22Rv1 (cell line): ENCODE data around the gene VRK1.

ENCODE experiments used
- H3K27ac ChIP-seq: fragments of 450-650 bp; 2 replicates; pipeline ENCODE4 v1.5.1; 2017
- ZFX ChIP-seq: fragments of 450-650 bp; IDR thresholded peaks from 2 replicates; pipeline ENCODE4 v1.6.1; 2017; ENCODE audit warnings: antibody characterized with exemption, borderline replicate concordance
- TF ChIP-seq, protein P1 (sequence below): fragments of 450-650 bp; IDR thresholded peaks from 2 replicates; pipeline ENCODE4 v1.5.1; 2017; ENCODE audit warnings: mild to moderate bottlenecking

VRK1 gene

DNA sequence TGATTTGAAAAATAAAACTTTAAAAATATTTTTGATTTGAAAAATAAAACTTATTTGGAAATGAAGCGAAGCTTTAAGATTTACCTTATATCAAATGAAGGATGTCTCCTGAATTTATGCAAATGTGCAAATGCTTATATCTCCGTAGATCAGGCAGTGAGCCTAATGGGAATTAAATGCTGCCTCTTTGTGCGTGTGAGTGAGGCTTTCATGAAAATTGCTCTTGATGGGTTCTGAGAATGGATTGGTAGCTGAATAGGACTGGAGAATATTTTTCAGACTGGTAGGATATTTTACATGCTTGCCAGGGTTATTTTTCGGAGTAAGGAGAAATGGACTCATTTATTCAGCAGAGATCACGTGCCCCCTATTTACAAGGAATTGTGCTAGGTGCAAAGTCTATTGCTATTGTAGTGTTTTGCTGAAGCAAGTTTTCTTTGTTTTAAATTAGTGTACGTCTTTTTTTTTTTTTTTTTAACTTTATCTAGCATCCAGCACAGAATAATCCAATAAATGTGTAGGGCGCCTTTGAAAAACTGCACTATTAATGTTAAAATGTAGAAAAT, 2.4 kb downstream of the VRK1 start:
- no peak overlapping the region for H3K27ac ChIP-seq
- TF ChIP-seq, protein P1, sequence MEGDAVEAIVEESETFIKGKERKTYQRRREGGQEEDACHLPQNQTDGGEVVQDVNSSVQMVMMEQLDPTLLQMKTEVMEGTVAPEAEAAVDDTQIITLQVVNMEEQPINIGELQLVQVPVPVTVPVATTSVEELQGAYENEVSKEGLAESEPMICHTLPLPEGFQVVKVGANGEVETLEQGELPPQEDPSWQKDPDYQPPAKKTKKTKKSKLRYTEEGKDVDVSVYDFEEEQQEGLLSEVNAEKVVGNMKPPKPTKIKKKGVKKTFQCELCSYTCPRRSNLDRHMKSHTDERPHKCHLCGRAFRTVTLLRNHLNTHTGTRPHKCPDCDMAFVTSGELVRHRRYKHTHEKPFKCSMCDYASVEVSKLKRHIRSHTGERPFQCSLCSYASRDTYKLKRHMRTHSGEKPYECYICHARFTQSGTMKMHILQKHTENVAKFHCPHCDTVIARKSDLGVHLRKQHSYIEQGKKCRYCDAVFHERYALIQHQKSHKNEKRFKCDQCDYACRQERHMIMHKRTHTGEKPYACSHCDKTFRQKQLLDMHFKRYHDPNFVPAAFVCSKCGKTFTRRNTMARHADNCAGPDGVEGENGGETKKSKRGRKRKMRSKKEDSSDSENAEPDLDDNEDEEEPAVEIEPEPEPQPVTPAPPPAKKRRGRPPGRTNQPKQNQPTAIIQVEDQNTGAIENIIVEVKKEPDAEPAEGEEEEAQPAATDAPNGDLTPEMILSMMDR = no peak
- TF ChIP-seq ZFX = no peak

DNA sequence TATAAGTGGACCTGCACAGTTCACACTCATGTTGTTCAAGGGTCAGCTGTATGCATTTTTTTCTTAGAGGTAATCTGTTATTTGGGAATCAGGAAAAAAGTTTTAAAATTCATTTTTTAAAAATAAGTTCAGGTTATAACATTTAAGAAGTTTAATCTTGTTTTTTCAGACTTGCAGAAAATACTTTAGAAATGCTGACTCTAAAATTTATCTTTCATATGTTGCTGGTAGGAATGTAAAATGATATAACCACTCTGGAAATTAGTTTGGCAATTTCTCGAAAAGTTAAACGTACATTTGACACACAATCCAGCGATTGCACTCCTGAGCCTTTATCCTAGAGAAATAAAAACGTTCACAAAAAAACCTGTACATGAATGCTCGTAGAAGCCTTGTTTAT, 4.7 kb downstream of the VRK1 start:
- no peak overlapping the region for H3K27ac ChIP-seq
- no peak for TF ChIP-seq ZFX
- TF ChIP-seq, protein P1 = no peak

DNA sequence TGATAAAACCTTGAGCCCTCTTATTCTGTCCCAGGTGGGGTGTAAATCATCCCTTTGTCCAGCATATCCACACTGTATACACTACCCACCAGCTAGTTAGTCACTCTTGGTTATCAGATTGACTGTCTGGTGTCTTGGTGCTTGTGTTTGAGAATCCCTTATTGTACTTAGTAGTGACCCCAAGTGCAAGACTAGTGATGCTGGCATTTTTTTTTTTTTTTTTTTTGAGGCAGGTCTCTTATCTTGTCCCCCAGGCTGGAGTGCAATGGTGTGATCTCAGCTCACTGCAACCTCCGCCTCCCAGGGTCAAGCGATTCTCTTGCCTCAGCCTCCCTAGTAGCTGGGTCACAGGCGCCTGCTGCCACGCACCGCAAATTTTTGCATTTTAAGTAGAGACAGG, 5.8 kb downstream of the VRK1 start:
- TF ChIP-seq, protein P1 = no peak
- TF ChIP-seq ZFX = no peak
- no peak overlapping the region for H3K27ac ChIP-seq

DNA sequence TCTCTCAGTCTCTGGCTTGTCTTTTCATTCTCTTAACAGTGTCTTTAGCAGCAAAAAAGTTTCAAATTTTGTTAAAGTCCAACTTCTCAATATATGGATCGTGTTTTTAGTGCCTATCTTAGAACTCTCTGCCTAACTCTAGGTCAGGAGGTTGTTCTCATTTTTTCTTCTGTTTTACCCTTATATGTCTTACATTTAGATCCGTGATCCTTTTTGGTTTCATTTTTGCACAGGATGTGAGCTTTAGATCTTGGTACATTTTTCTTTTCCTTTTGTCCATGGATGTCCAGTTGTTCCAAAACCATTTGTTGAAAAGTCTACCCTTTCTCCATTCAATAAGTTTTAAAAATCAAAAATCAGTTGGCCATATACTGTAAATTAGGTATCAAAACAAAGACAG, 6.8 kb downstream of the VRK1 start:
- no peak for TF ChIP-seq ZFX
- TF ChIP-seq, protein P1 = no peak
- no peak overlapping the region for H3K27ac ChIP-seq

DNA sequence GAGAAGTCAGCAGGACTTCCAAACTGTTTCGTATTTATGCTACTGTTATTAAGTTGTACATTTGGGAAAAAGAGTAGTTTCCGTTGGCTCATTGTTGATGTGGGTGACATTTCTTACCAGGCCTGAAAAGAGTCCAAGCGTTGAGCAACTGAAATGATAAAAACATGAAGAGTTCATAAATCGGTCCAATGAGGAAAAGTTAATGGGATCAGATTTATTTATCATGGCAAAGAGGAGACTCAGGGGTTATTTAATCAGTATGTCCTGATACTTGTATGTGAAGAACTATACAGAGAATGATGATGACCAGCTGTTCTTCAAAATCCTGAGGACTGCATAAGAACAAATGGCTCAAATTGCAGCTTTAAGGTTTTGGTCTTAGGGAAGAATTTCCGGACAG, 7.7 kb downstream of the VRK1 start:
- H3K27ac ChIP-seq = no peak overlapping the region
- TF ChIP-seq, protein P1 = no peak

DNA sequence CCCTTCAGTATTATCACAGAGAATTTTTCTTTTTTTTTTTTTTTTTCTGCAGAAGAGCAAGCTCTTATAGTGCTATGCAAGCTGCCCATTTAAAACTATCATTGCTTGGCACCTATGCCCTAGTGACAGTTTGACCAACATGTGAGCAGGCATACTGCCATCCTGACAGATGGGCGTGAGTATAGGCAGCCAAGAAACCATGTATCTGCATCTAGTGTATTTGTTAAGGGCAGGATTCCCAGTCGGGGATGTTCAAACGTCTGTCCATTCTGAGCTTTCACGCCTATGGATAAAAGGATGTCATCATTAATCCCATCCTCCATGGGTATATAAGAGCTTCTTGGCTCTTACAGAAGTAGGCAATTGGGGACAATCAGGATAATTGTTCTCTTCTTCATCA, 8.8 kb downstream of the VRK1 start:
- no peak overlapping the region for H3K27ac ChIP-seq
- TF ChIP-seq, protein P1 = no peak
- no peak for TF ChIP-seq ZFX

DNA sequence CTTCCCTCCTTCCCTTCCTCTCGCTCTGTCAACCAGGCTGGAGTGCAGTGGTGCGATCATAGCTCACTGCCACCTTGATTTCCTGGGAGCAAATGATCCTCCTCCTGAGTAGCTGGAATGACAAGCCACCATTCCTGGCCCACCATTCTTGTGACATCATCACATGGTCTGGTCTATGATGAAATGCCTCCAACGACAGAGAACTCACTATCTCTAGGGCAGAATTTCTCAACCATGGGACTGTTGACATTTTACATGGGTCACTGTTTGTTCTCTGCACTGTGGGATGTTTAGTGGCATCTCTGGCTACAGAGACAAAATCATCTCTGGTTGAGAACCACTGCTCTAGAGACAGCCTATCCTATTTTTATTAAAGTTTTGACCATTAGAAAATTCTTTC, 9.7 kb downstream of the VRK1 start:
- no peak overlapping the region for H3K27ac ChIP-seq
- TF ChIP-seq, protein P1 = no peak
- no peak for TF ChIP-seq ZFX
